Ectodermal cell (in vitro differentiated cells): ENCODE results near the gene SCMH1.

Experiments used
- H3K27ac ChIP-seq: 2 replicates; pipeline ENCODE4 v1.7.0; 2013; ENCODE audit warnings: mild to moderate bottlenecking, low read depth, low read length; ENCODE audit not compliant: insufficient read depth, poor library complexity, severe bottlenecking
- H3K27me3 ChIP-seq: 2 replicates; pipeline ENCODE4 v1.7.0; 2013; ENCODE audit warnings: mild to moderate bottlenecking, low read length; ENCODE audit not compliant: insufficient read depth, control insufficient read depth, poor library complexity, severe bottlenecking
- H3K36me3 ChIP-seq: one replicate; pipeline ENCODE4 v1.7.0; 2013; ENCODE audit warnings: low read length; ENCODE audit not compliant: control insufficient read depth, insufficient read depth
- H3K4me1 ChIP-seq: one replicate; pipeline ENCODE4 v1.7.0; 2013; ENCODE audit warnings: low read length; ENCODE audit not compliant: control insufficient read depth, insufficient read depth
- H3K4me3 ChIP-seq: 2 replicates; pipeline ENCODE4 v1.7.0; 2013; ENCODE audit warnings: low read depth, low read length, control low read depth; ENCODE audit not compliant: insufficient read depth
- H3K9me3 ChIP-seq: 2 replicates; pipeline ENCODE4 v1.7.0; 2013; ENCODE audit warnings: mild to moderate bottlenecking, low read length, moderate library complexity; ENCODE audit not compliant: control insufficient read depth
- WGBS, 2 experiments: methylation state at CpG; one replicate each; pipeline ENCODE4 v1.1.7; 2013; ENCODE audit warnings: missing lambda C conversion rate in 2 of 2; 5-methylcytosine and 5-hydroxymethylcytosine counted together

The SCMH1 gene

GRCh38 chr1:40989066-40989465 lies 253.0 kb downstream of the SCMH1 start:
- 94 to 95% methylated on average over 5 of the region's 5 CpGs for WGBS, 2 experiments
- Histone ChIP-seq H3K27me3 (no peaks in the 10 kb centered on the region), H3K4me3 (no peak overlapping the region), H3K36me3 (peaks cover 89% of the 10 kb centered on the region), H3K9me3 (no peaks in the 10 kb centered on the region), H3K4me1 (no peaks in the 10 kb centered on the region), H3K27ac (no peak overlapping the region)

GRCh38 chr1:40988280-40988679 lies 253.8 kb downstream of the SCMH1 start:
- H3K27me3 ChIP-seq = no peaks in the 10 kb centered on the region
- no peaks in the 10 kb centered on the region for H3K9me3 ChIP-seq
- WGBS, 2 experiments = 97 to 98% methylated on average over 3 of the region's 3 CpGs
- no peak overlapping the region for H3K27ac ChIP-seq
- no peak overlapping the region for H3K4me3 ChIP-seq
- H3K36me3 ChIP-seq = peaks cover 88% of the 10 kb centered on the region
- no peaks in the 10 kb centered on the region for H3K4me1 ChIP-seq

- H3K36me3 ChIP-seq = peaks cover 86% of the 10 kb centered on the region
- H3K27me3 ChIP-seq = no peaks in the 10 kb centered on the region
- H3K4me1 ChIP-seq = no peaks in the 10 kb centered on the region
- WGBS, 2 experiments = 93 to 96% methylated on average over 9 of the region's 9 CpGs
- H3K4me3 ChIP-seq = no peak overlapping the region
- no peaks in the 10 kb centered on the region for H3K9me3 ChIP-seq
- no peak overlapping the region for H3K27ac ChIP-seq
Observed at GRCh38 chr1:40987439-40988276, 254.4 kb downstream of the SCMH1 start.

- no peak overlapping the region for H3K27ac ChIP-seq
- H3K9me3 ChIP-seq = no peaks in the 10 kb centered on the region
- H3K4me1 ChIP-seq = peaks cover 4% of the 10 kb centered on the region
- 95% methylated on average over 3 of the region's 3 CpGs for WGBS, 2 experiments
- H3K4me3 ChIP-seq = no peak overlapping the region
- H3K36me3 ChIP-seq = peaks cover 80% of the 10 kb centered on the region
- H3K27me3 ChIP-seq = no peaks in the 10 kb centered on the region
Observed at GRCh38 chr1:40986956-40987355, 255.2 kb downstream of the SCMH1 start.

GRCh38 chr1:40986328-40986783 lies 255.8 kb downstream of the SCMH1 start:
- Histone ChIP-seq H3K4me3 (no peak overlapping the region), H3K4me1 (peaks cover 6% of the 10 kb centered on the region), H3K27me3 (no peaks in the 10 kb centered on the region), H3K36me3 (peaks cover 76% of the 10 kb centered on the region), H3K9me3 (no peaks in the 10 kb centered on the region), H3K27ac (no peak overlapping the region)
- WGBS, 2 experiments = 95 to 97% methylated on average over 10 of the region's 10 CpGs

GRCh38 chr1:40985875-40986274 lies 256.2 kb downstream of the SCMH1 start:
- H3K4me3 ChIP-seq = no peak overlapping the region
- WGBS, 2 experiments = 92 to 93% methylated on average over 3 of the region's 3 CpGs
- H3K4me1 ChIP-seq = peaks cover 11% of the 10 kb centered on the region
- peaks cover 74% of the 10 kb centered on the region for H3K36me3 ChIP-seq
- no peak overlapping the region for H3K27ac ChIP-seq
- H3K9me3 ChIP-seq = no peaks in the 10 kb centered on the region
- H3K27me3 ChIP-seq = no peaks in the 10 kb centered on the region

GRCh38 chr1:40985161-40985560 lies 256.9 kb downstream of the SCMH1 start:
- no peaks in the 10 kb centered on the region for H3K27me3 ChIP-seq
- H3K36me3 ChIP-seq = peaks cover 67% of the 10 kb centered on the region
- peaks cover 14% of the 10 kb centered on the region for H3K4me1 ChIP-seq
- H3K27ac ChIP-seq = no peak overlapping the region
- 94 to 95% methylated on average over 5 of the region's 5 CpGs for WGBS, 2 experiments
- H3K9me3 ChIP-seq = no peaks in the 10 kb centered on the region
- H3K4me3 ChIP-seq = no peak overlapping the region

GRCh38 chr1:40984531-40984930 lies 257.6 kb downstream of the SCMH1 start:
- WGBS, 2 experiments = 100% methylated on average over 4 of the region's 4 CpGs
- no peaks in the 10 kb centered on the region for H3K27me3 ChIP-seq
- no peak overlapping the region for H3K4me3 ChIP-seq
- H3K27ac ChIP-seq = no peak overlapping the region
- H3K36me3 ChIP-seq = peaks cover 62% of the 10 kb centered on the region
- peaks cover 14% of the 10 kb centered on the region for H3K4me1 ChIP-seq
- H3K9me3 ChIP-seq = no peaks in the 10 kb centered on the region

- H3K36me3 ChIP-seq = peaks cover 57% of the 10 kb centered on the region
- H3K27me3 ChIP-seq = no peaks in the 10 kb centered on the region
- no peaks in the 10 kb centered on the region for H3K9me3 ChIP-seq
- H3K4me1 ChIP-seq = peaks cover 14% of the 10 kb centered on the region
- H3K27ac ChIP-seq = no peak overlapping the region
- 100% methylated on average over 1 to 2 of the region's 2 CpGs for WGBS, 2 experiments
- no peak overlapping the region for H3K4me3 ChIP-seq
Observed at GRCh38 chr1:40984066-40984465, 258.0 kb downstream of the SCMH1 start.

- no peaks in the 10 kb centered on the region for H3K27me3 ChIP-seq
- no peak overlapping the region for H3K27ac ChIP-seq
- no peak overlapping the region for H3K4me3 ChIP-seq
- WGBS, 2 experiments = 86 to 100% methylated on average over 1 of the region's 1 CpG
- peaks cover 49% of the 10 kb centered on the region for H3K36me3 ChIP-seq
- H3K9me3 ChIP-seq = no peaks in the 10 kb centered on the region
- H3K4me1 ChIP-seq = peaks cover 17% of the 10 kb centered on the region
Observed at GRCh38 chr1:40983286-40983685, 258.8 kb downstream of the SCMH1 start.
